H1 (cell line): ENCODE measurements around the gene PLCB1. TPM values are rescaled to one million over a fixed set of nuclear protein-coding genes. Genes with fewer than 3 reads are reported as not detected.

Experiments used
- BRCA1 ChIP-seq: IDR thresholded peaks from 2 replicates; pipeline ENCODE4 v1.6.1; 2012; ENCODE audit warnings: low read depth, low read length, improper control_type of control experiment
- CTCF ChIP-seq, 3 experiments: IDR thresholded peaks; 1 replicate in 2 of 3; 2 replicates in 1 of 3; pipeline versions ENCODE4 v1.5.1 to v1.6.1; 2011; ENCODE audit warnings: low read length in 3 of 3, mild to moderate bottlenecking in 3 of 3, inconsistent platforms in 2 of 3, low read depth in 1 of 3, moderate library complexity in 1 of 3; ENCODE audit not compliant: insufficient read depth in 1 of 3; ENCODE audit errors: control extremely low read depth in 1 of 3
- POLR2AphosphoS5 ChIP-seq: IDR thresholded peaks from 2 replicates; pipeline ENCODE4 v1.6.1; 2011; ENCODE audit warnings: low read depth, low read length
- RBBP5 ChIP-seq: IDR thresholded peaks from 2 replicates; pipeline ENCODE4 v1.7.1; 2012; ENCODE audit warnings: low read depth, mild to moderate bottlenecking, inconsistent platforms, low read length, moderate library complexity, borderline replicate concordance
- polyA plus RNA-seq, 7 experiments: library from polyadenylated mRNA; depleted of rRNA in 3 of 7; stranded (reverse) in 5 of 7; unstranded in 2 of 7; fragments of >200 nt in 5 of 7; fragments of 200-250 nt in 2 of 7; gene quantifications; 1 replicate in 5 of 7; 2 replicates in 1 of 7; 4 replicates in 1 of 7; pipeline versions ENCODE4 v1.2.1 to v1.2.3, GENCODE V29; 2011 to 2013; ENCODE audit warnings: missing spikeins in 2 of 7, mixed read lengths in 2 of 7
- total RNA-seq: library from RNA; stranded (reverse); fragmentation: NEBNext Ultra II Directional; extraction: Animal tissue kit (Norgen Biotek cat#: 25700); gene quantifications from 2 replicates; pipeline ENCODE4 v1.2.1, GENCODE V29; 2021

Gene PLCB1
- total and polyA plus RNA-seq, 2 of the 8 experiments (the other 6 are each of a cell fraction or from before 2014, with no cell fraction given) = 2.6 to 9.1 TPM

DNA sequence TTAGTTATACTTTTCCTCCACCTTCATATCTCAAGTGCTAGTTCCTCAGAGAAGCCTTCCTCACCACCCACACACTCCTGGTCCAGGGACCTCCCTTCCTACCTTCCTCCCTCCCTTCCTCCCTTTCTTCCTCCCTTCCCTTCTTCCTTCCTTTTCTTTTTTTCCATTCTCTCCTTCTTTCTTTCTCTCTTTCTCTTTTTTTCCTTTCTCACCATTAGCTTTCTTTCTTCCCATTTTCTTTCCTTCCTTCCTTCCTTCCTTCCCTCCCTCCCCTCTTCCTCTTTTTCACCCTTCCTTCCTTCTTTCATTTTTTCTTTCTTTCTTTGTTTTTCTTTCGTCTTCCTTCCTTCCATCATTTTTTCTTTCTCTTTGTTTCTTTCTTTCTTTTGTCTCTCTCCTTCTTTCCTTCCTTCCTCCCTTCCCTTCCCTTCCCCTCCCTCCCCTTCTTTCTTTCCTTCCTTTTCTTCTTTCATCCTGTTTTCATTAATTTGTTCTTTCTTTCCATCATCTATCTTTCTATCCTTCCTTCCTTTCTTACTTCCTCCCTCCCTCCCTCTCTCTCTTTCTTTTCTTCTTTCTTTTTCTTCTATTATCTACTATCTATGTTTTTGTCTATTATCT, 416.0 kb downstream of the PLCB1 start (continued):
- TF ChIP-seq RBBP5 (no peak), POLR2AphosphoS5 (no peak), BRCA1 (no peak), CTCF (IDR thresholded peaks at IDR 0.05; ENCODE audit: control extremely low read depth in 1 of 3, insufficient read depth in 1 of 3, low read depth in 1 of 3, low read length in 3 of 3) (no peak)
